Liver (tissue), 9 donors: ENCODE data around the gene KRTAP13-4. TPM values are rescaled to one million over a fixed set of nuclear protein-coding genes. Genes with fewer than 3 reads are reported as not detected.

ENCODE experiments used
- DNase-seq: peaks from one replicate; pipeline ENCODE4 v3.0.0-alpha.2; 2017; ENCODE audit warnings: low spot score
- H3K27ac ChIP-seq, 2 donors: one replicate each; pipeline ENCODE4 v1.7.0; 2013; ENCODE audit warnings: inconsistent platforms in 2 of 2, low read length in 2 of 2, control low read depth in 1 of 2, low read depth in 1 of 2, mild to moderate bottlenecking in 1 of 2
- H3K27me3 ChIP-seq, 4 donors: one replicate each; pipeline versions ENCODE4 v1.6.1 to v1.7.0; 2013; ENCODE audit warnings: low read length in 3 of 4, inconsistent platforms in 1 of 4, mild to moderate bottlenecking in 1 of 4, moderate library complexity in 1 of 4; ENCODE audit not compliant: control insufficient read depth in 4 of 4, insufficient read depth in 4 of 4
- H3K36me3 ChIP-seq, 4 donors: one replicate each; pipeline versions ENCODE4 v1.6.1 to v1.7.0; 2013; ENCODE audit warnings: low read length in 3 of 4, mild to moderate bottlenecking in 3 of 4, low read depth in 1 of 4, moderate library complexity in 1 of 4; ENCODE audit not compliant: control insufficient read depth in 4 of 4, insufficient read depth in 3 of 4
- H3K4me1 ChIP-seq, 4 donors: one replicate each; pipeline versions ENCODE4 v1.6.1 to v1.7.0; 2013; ENCODE audit warnings: low read length in 3 of 4, mild to moderate bottlenecking in 3 of 4, moderate library complexity in 1 of 4; ENCODE audit not compliant: control insufficient read depth in 4 of 4, insufficient read depth in 4 of 4
- H3K4me3 ChIP-seq, 3 donors: one replicate each; pipeline versions ENCODE4 v1.6.1 to v1.7.0; 2013; ENCODE audit warnings: low read length in 3 of 3, control low read depth in 1 of 3, low read depth in 1 of 3, mild to moderate bottlenecking in 1 of 3
- H3K9ac ChIP-seq, 2 donors: one replicate each; pipeline ENCODE4 v1.7.0; 2013; ENCODE audit warnings: low read length in 2 of 2, mild to moderate bottlenecking in 2 of 2, moderate library complexity in 2 of 2, control low read depth in 1 of 2, low read depth in 1 of 2
- H3K9me3 ChIP-seq, 4 donors: one replicate each; pipeline versions ENCODE4 v1.6.1 to v1.7.0; 2013; ENCODE audit warnings: low read length in 3 of 4; ENCODE audit not compliant: control insufficient read depth in 4 of 4
- EGR1 ChIP-seq, 2 donors: IDR thresholded peaks; 2 replicates each; pipeline ENCODE4 v1.6.1; 2016 to 2018; ENCODE audit warnings: antibody characterized with exemption in 2 of 2, low read depth in 2 of 2
- FOXA1 ChIP-seq: IDR thresholded peaks from 2 replicates; pipeline ENCODE4 v1.6.1; 2016; ENCODE audit warnings: antibody characterized with exemption
- FOXA2 ChIP-seq: IDR thresholded peaks from 2 replicates; pipeline ENCODE4 v1.6.1; 2016; ENCODE audit warnings: antibody characterized with exemption
- GABPA ChIP-seq, 2 donors: IDR thresholded peaks in 1 of 2; conservative IDR thresholded peaks in 1 of 2; 2 replicates each; pipeline ENCODE4 v1.6.1; 2016; ENCODE audit warnings: antibody characterized with exemption in 2 of 2, mild to moderate bottlenecking in 1 of 2, moderate library complexity in 1 of 2
- HNF4A ChIP-seq, 2 donors: conservative IDR thresholded peaks; 2 replicates each; pipeline ENCODE4 v1.6.1; 2016; ENCODE audit warnings: antibody characterized with exemption in 2 of 2, mild to moderate bottlenecking in 2 of 2
- HNF4G ChIP-seq: IDR thresholded peaks from 2 replicates; pipeline ENCODE4 v1.6.1; 2016; ENCODE audit warnings: antibody characterized with exemption
- JUND ChIP-seq, 2 donors: IDR thresholded peaks; 2 replicates each; pipeline ENCODE4 v1.6.1; 2016; ENCODE audit warnings: antibody characterized with exemption in 2 of 2
- NR2F2 ChIP-seq: IDR thresholded peaks from 2 replicates; pipeline ENCODE4 v1.6.1; 2016; ENCODE audit warnings: antibody characterized with exemption
- RAD21 ChIP-seq, 2 donors: IDR thresholded peaks; 2 replicates each; pipeline ENCODE4 v1.6.1; 2016; ENCODE audit warnings: antibody characterized with exemption in 2 of 2, mild to moderate bottlenecking in 2 of 2
- YY1 ChIP-seq: IDR thresholded peaks from 2 replicates; pipeline ENCODE4 v1.6.1; 2016; ENCODE audit warnings: antibody characterized with exemption, mild to moderate bottlenecking
- WGBS: extraction: QIAGEN DNeasy Blood & Tissue Kit; methylation state at CpG from one replicate; pipeline ENCODE4 v1.1.7; 2013; 5-methylcytosine and 5-hydroxymethylcytosine counted together
- polyA plus RNA-seq, 2 donors: library from polyadenylated mRNA; stranded (reverse) in 1 of 2; unstranded in 1 of 2; fragments of 200-250 nt in 1 of 2; fragments of >200 nt in 1 of 2; fragmentation: Nextera tagmentation in 1 of 2; extraction: Ambion mirVana in 1 of 2; gene quantifications; one replicate each; pipeline versions ENCODE4 v1.2.1 to v1.2.3, GENCODE V29; 2013 to 2015
- total RNA-seq, 2 donors: library from RNA; depleted of rRNA; stranded (reverse); fragments of >200 nt; gene quantifications; one replicate each; pipeline ENCODE4 v1.2.3, GENCODE V29; 2014
- TF ChIP-seq, protein P1 (sequence below): IDR thresholded peaks from 2 replicates; pipeline ENCODE4 v1.6.1; 2016; ENCODE audit warnings: antibody characterized with exemption
- TF ChIP-seq, protein P2 (sequence below): IDR thresholded peaks from 2 replicates; pipeline ENCODE4 v1.6.1; 2016; ENCODE audit warnings: antibody characterized with exemption
- TF ChIP-seq, protein P3 (sequence below): IDR thresholded peaks from 2 replicates; pipeline ENCODE4 v1.6.1; 2016; ENCODE audit warnings: antibody characterized with exemption, mild to moderate bottlenecking
- TF ChIP-seq, protein P4 (sequence below): IDR thresholded peaks from 2 replicates; pipeline ENCODE4 v1.6.1; 2016; ENCODE audit warnings: antibody characterized with exemption
- donor health status: healthy.
- donor health status: healthy.
- donor health status: healthy.
- donor health status: healthy.
- donor health status: healthy.

KRTAP13-4 gene
- total and polyA plus RNA-seq, 4 donors = not detected

GRCh38 chr21:30443226-30443625 lies 13.2 kb downstream of the KRTAP13-4 start:
- Histone ChIP-seq H3K9me3 (no peaks in the 10 kb centered on the region), H3K9ac (no peak overlapping the region), H3K36me3 (no peaks in the 10 kb centered on the region), H3K27ac (no peak overlapping the region), H3K4me3 (no peak overlapping the region), H3K4me1 (no peaks in the 10 kb centered on the region), H3K27me3 (no peaks in the 10 kb centered on the region)
- DNase-seq = no peak
- TF ChIP-seq, protein P1, sequence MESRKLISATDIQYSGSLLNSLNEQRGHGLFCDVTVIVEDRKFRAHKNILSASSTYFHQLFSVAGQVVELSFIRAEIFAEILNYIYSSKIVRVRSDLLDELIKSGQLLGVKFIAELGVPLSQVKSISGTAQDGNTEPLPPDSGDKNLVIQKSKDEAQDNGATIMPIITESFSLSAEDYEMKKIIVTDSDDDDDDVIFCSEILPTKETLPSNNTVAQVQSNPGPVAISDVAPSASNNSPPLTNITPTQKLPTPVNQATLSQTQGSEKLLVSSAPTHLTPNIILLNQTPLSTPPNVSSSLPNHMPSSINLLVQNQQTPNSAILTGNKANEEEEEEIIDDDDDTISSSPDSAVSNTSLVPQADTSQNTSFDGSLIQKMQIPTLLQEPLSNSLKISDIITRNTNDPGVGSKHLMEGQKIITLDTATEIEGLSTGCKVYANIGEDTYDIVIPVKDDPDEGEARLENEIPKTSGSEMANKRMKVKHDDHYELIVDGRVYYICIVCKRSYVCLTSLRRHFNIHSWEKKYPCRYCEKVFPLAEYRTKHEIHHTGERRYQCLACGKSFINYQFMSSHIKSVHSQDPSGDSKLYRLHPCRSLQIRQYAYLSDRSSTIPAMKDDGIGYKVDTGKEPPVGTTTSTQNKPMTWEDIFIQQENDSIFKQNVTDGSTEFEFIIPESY = no peak
- TF ChIP-seq, protein P2, sequence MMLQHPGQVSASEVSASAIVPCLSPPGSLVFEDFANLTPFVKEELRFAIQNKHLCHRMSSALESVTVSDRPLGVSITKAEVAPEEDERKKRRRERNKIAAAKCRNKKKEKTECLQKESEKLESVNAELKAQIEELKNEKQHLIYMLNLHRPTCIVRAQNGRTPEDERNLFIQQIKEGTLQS = no peak
- TF ChIP-seq EGR1 (IDR thresholded peaks at IDR 0.05; ENCODE audit: low read depth in 2 of 2) = no peak
- TF ChIP-seq HNF4A (conservative IDR thresholded peaks at IDR 0.05) = no peak
- TF ChIP-seq FOXA2 = no peak

DNA sequence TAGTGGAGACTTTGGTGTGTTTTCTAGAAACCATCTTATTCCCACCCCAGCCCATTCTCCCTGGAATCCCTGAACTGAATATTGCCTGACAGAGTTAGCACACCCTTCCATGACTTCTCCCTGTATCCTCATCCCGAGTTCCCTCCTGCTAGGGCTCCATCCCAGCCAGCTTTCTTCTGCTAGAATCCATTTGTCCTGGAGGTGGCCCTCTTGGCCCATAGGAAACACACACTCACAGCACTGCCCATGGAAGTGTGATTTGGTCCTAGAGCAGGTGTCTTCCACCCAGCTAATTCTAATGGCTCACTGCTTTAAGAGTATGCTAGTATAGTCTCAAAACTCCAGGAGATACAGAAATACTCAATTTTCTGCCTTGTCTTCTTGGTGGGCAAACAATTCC lies 14.2 kb downstream of the KRTAP13-4 start:
- Histone ChIP-seq H3K9me3 (no peaks in the 10 kb centered on the region), H3K36me3 (no peaks in the 10 kb centered on the region), H3K27me3 (no peaks in the 10 kb centered on the region), H3K9ac (no peak overlapping the region), H3K4me1 (no peaks in the 10 kb centered on the region), H3K27ac (no peak overlapping the region), H3K4me3 (no peak overlapping the region)
- no peak for TF ChIP-seq FOXA1
- no peak for TF ChIP-seq RAD21 (IDR thresholded peaks at IDR 0.05)
- TF ChIP-seq, protein P3, sequence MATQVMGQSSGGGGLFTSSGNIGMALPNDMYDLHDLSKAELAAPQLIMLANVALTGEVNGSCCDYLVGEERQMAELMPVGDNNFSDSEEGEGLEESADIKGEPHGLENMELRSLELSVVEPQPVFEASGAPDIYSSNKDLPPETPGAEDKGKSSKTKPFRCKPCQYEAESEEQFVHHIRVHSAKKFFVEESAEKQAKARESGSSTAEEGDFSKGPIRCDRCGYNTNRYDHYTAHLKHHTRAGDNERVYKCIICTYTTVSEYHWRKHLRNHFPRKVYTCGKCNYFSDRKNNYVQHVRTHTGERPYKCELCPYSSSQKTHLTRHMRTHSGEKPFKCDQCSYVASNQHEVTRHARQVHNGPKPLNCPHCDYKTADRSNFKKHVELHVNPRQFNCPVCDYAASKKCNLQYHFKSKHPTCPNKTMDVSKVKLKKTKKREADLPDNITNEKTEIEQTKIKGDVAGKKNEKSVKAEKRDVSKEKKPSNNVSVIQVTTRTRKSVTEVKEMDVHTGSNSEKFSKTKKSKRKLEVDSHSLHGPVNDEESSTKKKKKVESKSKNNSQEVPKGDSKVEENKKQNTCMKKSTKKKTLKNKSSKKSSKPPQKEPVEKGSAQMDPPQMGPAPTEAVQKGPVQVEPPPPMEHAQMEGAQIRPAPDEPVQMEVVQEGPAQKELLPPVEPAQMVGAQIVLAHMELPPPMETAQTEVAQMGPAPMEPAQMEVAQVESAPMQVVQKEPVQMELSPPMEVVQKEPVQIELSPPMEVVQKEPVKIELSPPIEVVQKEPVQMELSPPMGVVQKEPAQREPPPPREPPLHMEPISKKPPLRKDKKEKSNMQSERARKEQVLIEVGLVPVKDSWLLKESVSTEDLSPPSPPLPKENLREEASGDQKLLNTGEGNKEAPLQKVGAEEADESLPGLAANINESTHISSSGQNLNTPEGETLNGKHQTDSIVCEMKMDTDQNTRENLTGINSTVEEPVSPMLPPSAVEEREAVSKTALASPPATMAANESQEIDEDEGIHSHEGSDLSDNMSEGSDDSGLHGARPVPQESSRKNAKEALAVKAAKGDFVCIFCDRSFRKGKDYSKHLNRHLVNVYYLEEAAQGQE = no peak
- TF ChIP-seq YY1 = no peak
- no peak for TF ChIP-seq NR2F2
- TF ChIP-seq, protein P4, sequence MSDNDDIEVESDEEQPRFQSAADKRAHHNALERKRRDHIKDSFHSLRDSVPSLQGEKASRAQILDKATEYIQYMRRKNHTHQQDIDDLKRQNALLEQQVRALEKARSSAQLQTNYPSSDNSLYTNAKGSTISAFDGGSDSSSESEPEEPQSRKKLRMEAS = no peak
- TF ChIP-seq GABPA (IDR thresholded peaks at IDR 0.05 in 1 of 2, conservative IDR thresholded peaks at IDR 0.05 in 1 of 2) = no peak
- TF ChIP-seq, protein P1 = no peak
- TF ChIP-seq HNF4G = no peak
- TF ChIP-seq JUND (IDR thresholded peaks at IDR 0.05) = no peak
- 41% methylated on average over 1 of the region's 1 CpG for WGBS
- DNase-seq = no peak
